ENCODE data around the gene RNGTT. TPM values are rescaled to one million over a fixed set of nuclear protein-coding genes. Genes with fewer than 3 reads are reported as not detected.

Gene RNGTT
- polyA plus RNA-seq, 3 donors: 1.7 to 5.6 (median 3.7) TPM

DNA sequence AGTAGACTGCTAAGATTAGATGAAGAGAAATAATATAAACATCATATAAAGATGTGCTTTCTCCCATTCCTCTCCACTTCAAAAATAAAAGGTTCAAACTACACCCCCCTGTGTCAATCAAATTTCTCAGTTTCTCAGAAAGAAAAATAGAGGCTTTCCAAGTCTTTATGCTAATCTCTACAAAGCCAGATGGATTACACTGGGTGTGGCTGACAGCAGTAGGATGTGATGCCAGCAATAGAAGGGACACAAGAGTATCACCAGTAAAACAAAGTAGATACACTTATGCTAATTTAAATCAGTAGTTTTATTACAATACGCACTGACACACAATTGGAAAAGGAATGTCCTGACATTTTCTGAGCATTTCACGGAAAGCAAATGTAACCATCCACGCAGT, 353.4 kb downstream of the RNGTT start:
- WGBS, 3 donors: 94 to 99% (median 98%) methylated on average over 3 of the region's 3 CpGs
- H3K27ac ChIP-seq (ENCODE audit: low read depth, low read length): no peak overlapping the region

- H3K27ac ChIP-seq (ENCODE audit: low read depth, low read length): no peak overlapping the region
- 58 to 68% (median 67%) methylated on average over 3 of the region's 3 CpGs for WGBS, 3 donors
Observed at GRCh38 chr6:88605271-88605670, 358.1 kb downstream of the RNGTT start.

GRCh38 chr6:88599571-88599970, 363.8 kb downstream of the RNGTT start:
- H3K27ac ChIP-seq (ENCODE audit: low read depth, low read length): no peak overlapping the region
- WGBS, 3 donors: 75 to 86% (median 85%) methylated on average over 6 of the region's 6 CpGs

DNA sequence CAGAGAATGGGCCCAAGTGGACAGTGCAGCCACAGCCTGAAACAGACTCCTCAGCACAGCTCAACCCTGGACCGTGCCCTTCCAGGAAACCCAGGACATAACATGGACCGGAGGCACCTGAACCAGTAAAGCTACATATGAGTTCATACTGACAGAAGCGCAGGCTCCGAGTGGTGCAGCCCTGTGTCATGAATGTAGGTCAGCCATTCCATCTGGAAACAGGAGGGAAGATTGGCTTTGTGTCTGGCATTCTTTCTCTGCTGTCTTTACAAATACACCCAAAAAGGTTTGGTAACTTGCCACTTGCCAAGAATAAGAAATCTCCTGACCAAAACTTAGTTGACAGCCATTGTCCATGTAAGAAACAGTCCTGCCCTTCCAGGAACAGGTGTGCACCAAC, 366.6 kb downstream of the RNGTT start:
- no peak overlapping the region for H3K27ac ChIP-seq (ENCODE audit: low read depth, low read length)
- 87 to 94% (median 92%) methylated on average over 4 of the region's 4 CpGs for whole genome bisulfite sequencing, 3 donors

- WGBS, 3 donors: 57 to 72% (median 63%) methylated on average over 3 of the region's 3 CpGs
- H3K27ac ChIP-seq (ENCODE audit: low read depth, low read length): no peak overlapping the region
Observed at GRCh38 chr6:88588938-88589337, 374.5 kb downstream of the RNGTT start.

- H3K27ac ChIP-seq (ENCODE audit: low read depth, low read length): no peak overlapping the region
- WGBS, 3 donors: 55 to 64% (median 56%) methylated on average over 12 of the region's 12 CpGs
Observed at GRCh38 chr6:88587150-88587520, 376.3 kb downstream of the RNGTT start.

- 57 to 64% (median 57%) methylated on average over 23 of the region's 23 CpGs for WGBS, 3 donors
- no peak overlapping the region for H3K27ac ChIP-seq (ENCODE audit: low read depth, low read length)
Observed at GRCh38 chr6:88586371-88587149, 376.9 kb downstream of the RNGTT start.

GRCh38 chr6:88585276-88585692, 378.1 kb downstream of the RNGTT start:
- WGBS, 3 donors: 49 to 64% (median 56%) methylated on average over 9 of the region's 9 CpGs
- H3K27ac ChIP-seq (ENCODE audit: low read depth, low read length): no peak overlapping the region

- H3K27ac ChIP-seq (ENCODE audit: low read depth, low read length): no peak overlapping the region
- 68 to 75% (median 72%) methylated on average over 10 of the region's 10 CpGs for WGBS, 3 donors
Observed at GRCh38 chr6:88584581-88585275, 378.7 kb downstream of the RNGTT start.

DNA sequence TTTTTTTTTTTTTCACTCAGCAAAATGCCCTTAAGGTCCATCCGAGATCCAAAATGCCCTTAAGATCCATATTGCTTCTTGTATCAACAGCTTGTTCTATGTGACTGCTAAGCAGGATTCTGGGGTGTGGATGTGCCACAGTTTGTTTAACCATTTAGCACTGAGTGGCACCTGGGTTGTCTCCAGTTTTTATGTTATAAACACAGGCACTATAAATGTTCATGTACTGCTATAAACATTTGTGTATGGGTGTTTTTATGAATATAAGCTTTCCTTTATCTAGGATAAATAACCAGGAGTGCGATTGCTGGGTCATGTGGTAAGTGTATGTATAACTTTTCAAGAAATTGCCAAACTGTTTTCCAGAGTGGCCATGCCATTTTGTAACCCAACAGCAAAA, 386.0 kb downstream of the RNGTT start:
- 75 to 87% (median 76%) methylated on average over 2 of the region's 2 CpGs for WGBS, 3 donors
- H3K27ac ChIP-seq (ENCODE audit: low read depth, low read length): no peak overlapping the region

DNA sequence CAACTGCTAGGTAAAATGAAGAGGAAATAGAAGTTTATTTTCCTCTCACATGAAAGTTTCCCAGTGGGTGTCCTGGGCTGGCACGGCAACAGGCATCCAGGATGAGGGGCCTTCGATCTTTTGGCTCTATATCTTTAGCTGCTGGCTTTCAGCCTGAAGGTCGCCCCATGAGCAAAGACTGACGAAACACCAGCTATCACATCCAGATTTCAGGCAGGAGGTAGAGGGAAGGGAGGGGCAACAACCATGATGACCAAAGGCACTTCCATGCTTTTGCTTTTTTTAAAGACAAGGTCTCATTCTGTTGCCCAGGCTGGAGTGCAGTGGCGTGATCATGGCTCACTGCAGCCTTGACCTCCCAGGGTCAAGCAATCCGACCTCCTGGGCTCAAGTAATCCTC, 387.9 kb downstream of the RNGTT start:
- 62 to 84% (median 81%) methylated on average over 6 of the region's 6 CpGs for WGBS, 3 donors

DNA sequence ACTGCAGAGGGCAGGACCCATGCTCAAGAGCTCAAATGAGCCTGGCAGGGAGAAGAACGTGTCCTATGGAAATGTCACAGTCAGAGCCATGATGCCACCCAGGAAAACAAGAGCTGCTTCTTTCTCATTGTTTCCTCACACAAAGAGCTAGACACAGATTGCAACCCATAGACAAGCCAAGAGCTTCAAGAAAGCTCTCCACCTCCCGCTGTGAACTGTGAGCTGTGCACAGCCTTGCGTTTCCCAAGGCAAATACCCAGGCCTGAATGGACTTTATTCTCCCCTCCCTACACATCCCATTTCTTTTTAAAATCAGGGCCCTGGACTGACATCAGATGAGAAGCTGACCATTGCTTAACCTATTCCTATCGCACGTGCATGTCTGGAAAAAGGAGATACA, 388.8 kb downstream of the RNGTT start:
- 65 to 93% (median 82%) methylated on average over 5 of the region's 5 CpGs for WGBS, 3 donors
- H3K27ac ChIP-seq (ENCODE audit: low read depth, low read length): no peak overlapping the region

More for the DNA sequence above, 387.9 kb downstream of the RNGTT start:
- H3K27ac ChIP-seq (ENCODE audit: low read depth, low read length): no peak overlapping the region

- 60 to 84% (median 67%) methylated on average over 9 of the region's 9 CpGs for WGBS, 3 donors
- no peak overlapping the region for H3K27ac ChIP-seq (ENCODE audit: low read depth, low read length)
Observed at GRCh38 chr6:88574031-88574430, 389.4 kb downstream of the RNGTT start.

- 49 to 78% (median 73%) methylated on average over 3 of the region's 3 CpGs for WGBS, 3 donors
- no peak overlapping the region for H3K27ac ChIP-seq (ENCODE audit: low read depth, low read length)
Observed at GRCh38 chr6:88573561-88573960, 389.9 kb downstream of the RNGTT start.

DNA sequence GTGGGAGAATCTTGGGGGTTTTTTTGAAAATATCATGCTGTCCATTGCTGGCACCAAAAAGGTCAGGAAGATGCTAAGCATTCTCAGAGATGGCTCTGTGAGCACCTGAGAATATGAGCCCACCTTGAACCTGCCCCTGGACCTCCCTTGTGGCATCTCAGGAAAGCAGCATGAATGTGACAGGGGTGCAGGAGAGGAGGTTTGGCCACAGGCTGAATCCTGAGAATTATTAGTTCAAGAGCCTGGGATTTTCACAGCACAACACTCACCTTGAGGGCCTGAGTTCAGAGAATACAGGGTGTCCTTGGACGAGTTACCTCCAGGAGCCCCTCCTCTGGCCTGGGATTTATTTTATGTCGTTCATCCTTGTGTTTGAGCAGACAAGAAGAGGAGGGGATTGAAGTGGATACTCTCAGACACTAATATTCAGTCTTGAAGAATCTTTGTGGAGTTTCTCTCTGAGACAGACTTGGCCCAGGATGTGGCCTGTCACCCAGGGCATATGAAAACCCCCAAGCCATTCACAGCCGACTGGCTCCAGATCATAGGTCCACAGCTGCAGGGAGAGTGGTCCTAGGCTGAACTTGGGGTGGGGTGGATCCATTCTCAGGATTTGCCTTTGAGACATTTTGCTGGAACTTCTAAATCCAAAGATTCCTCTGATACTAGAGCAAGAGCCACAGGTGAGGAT, 390.8 kb downstream of the RNGTT start:
- 35 to 74% (median 55%) methylated on average over 3 of the region's 3 CpGs for WGBS, 3 donors
- no peak overlapping the region for H3K27ac ChIP-seq (ENCODE audit: low read depth, low read length)

DNA sequence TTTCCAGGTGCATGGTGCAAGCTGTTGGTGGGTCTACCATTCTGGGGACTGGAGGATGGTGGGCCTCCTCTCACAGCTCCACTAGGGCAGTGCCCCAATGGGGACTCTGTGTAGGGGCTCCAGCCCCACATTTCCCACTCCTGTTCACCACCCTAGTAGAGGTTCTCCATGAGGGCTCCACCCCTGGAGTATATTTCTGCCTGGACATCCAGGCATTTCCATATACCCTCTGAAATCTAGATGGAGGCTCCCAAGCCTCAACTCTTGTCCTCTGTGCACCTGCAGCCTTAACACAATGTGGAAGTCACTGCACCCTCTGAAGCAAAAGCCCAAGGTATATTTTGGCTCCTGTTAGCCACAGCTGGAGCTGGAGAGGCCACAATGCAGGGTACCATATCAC, 393.5 kb downstream of the RNGTT start:
- no peak overlapping the region for H3K27ac ChIP-seq (ENCODE audit: low read depth, low read length)

- 71 to 80% (median 76%) methylated on average over 2 of the region's 2 CpGs for WGBS, 3 donors
- no peak overlapping the region for H3K27ac ChIP-seq (ENCODE audit: low read depth, low read length)
Observed at GRCh38 chr6:88567696-88568095, 395.7 kb downstream of the RNGTT start.

DNA sequence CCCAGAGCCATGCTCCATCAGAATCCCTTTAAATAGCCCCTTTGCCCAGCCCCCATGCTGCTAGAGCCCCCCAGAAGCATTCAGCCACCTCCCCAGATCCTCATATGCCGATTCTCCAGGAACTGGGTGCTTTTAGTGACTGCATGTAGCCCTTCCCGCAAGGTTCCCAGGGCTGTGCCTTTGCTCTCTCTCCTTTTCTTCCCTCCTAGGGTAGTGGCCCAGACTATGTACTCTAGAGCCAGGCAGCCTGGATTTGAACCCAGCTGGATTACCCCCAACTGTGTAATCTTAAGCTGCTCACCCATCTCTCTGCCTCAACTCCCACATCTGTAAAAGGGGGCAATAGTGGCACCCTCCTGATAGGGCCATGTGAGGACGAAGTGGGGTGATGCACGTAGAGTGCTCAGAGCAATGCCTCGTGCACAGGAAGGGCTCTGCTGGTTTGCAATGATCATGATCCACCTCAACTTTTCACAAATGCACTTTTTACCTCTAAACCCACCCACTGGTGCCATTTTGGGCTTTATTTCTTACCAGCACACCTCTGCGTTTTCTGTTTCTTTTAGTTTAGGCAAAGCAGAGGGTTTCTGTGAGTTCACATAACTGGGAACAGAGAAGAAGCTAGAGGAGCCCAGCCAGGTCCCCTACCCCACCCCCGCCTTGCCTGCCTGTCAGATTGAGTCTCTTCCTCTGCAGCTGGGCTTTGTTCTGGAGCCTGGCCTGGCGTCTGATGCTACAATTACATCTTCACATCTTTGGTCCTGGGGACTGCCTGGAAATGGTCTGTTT, 396.5 kb downstream of the RNGTT start:
- 63 to 79% (median 78%) methylated on average over 8 of the region's 8 CpGs for WGBS, 3 donors
- H3K27ac ChIP-seq (ENCODE audit: low read depth, low read length): no peak overlapping the region

DNA sequence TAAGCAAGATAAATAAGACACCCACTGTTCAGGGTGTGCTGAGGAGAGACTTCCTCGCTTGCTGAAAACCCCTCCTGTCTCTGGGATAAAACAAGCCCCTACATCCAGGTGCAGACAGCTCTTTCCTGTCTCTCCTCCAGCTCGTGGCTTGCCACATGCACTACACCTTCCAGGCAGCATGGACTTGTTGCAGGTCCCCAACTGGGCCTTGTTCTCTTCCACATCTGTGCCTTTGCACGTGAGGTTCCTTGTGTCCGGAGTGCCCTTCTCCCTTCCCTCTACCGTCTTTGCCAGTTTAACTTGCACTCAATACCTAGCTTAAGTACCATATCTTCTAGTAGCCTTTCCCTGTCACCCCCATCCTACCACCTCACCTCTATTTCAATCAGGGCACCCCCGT, 397.6 kb downstream of the RNGTT start:
- H3K27ac ChIP-seq (ENCODE audit: low read depth, low read length): no peak overlapping the region
- 73 to 89% (median 87%) methylated on average over 6 of the region's 6 CpGs for WGBS, 3 donors
